Neuron (in vitro differentiated cells): ENCODE results near the gene TNS1.

Source experiments
- H2AFZ ChIP-seq: one replicate; pipeline ENCODE4 v1.6.1; 2013; ENCODE audit warnings: low read depth, mild to moderate bottlenecking, inconsistent platforms, low read length, moderate library complexity
- H3K27me3 ChIP-seq: one replicate; pipeline ENCODE4 v1.6.1; 2013; ENCODE audit warnings: low read length; ENCODE audit not compliant: insufficient read depth
- H3K36me3 ChIP-seq: one replicate; pipeline ENCODE4 v1.6.1; 2013; ENCODE audit warnings: low read length; ENCODE audit not compliant: insufficient read depth
- H3K4me1 ChIP-seq: one replicate; pipeline ENCODE4 v1.6.1; 2013; ENCODE audit warnings: low read length; ENCODE audit not compliant: insufficient read depth
- H3K4me3 ChIP-seq: 2 replicates; pipeline ENCODE4 v1.5.1; 2013; ENCODE audit warnings: mild to moderate bottlenecking, low read length, moderate library complexity
- H3K9me3 ChIP-seq: one replicate; pipeline ENCODE4 v1.6.1; 2013; ENCODE audit warnings: low read length

The TNS1 gene

DNA sequence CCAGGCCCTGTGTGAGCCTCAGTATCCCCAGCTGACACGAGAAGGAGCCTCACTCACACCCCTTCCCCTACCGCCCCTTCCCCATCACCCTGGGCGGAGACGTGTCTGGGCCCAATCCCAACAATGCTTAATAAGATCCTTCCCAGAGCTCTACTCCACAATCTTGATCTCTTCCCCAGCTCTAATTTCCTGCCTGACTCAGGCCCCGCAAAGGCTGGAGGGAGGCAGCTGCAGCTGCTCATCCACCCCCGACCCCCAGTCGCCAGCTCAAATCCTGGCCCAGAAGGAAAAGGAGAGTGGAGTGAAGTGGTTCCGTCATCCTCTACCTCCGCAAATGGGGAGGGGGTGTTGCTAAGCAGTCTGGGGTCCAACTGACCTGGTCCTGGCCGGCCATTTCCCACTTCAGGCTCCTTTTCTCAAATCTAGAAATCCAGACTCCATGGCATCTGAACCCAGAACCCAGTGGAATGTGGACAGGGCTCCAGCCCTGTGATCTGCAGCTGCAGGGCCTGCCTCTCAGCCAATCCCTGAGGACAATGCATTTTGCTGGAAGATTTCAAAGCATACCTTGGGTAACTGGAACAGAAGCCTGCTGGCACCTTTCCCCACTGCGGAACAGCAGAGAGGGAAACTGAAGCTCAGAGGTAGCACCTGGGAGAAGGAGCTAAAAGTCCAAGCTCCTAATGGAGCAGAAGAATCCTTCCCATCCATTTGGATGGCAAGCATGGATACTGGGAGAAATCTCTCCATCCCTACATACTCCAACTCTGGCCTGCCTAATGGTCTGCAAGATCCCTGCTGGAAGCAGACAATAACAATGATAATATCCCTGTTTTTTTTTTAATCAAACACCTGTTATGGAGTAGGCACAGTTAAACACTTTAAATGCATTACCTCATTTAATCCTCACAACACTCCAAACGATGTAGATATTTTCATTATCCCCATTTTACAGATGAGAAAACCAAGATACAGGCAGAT is 5.6 kb upstream of the TNS1 start:
- H2AFZ ChIP-seq, result no peak overlapping the region
- H3K27me3 ChIP-seq, result peaks cover 63% of the 10 kb centered on the region
- no peaks in the 10 kb centered on the region for H3K36me3 ChIP-seq
- no peaks in the 10 kb centered on the region for H3K9me3 ChIP-seq
- H3K4me1 ChIP-seq, result peaks cover 6% of the 10 kb centered on the region
- H3K4me3 ChIP-seq, result no peak overlapping the region

DNA sequence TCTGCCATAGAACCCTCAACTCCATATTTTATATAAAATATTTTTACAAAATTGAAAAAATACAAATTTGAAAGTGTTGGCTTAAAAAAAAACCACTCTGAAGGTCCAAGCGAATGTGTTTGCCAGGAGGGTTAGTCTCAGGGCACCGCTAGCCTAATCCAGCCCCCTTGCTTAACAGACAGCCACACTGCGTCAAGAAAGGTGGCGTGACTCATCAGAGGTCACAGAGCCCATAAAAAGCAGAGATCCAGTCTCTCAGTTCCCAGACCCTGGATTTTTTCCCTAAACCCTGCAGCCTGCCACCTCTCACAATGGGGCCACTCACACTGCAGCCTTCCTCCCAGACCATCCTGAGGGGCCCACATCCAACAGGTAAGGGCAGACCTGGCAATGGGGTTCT is 3.9 kb upstream of the TNS1 start:
- H3K27me3 ChIP-seq, result peaks cover 56% of the 10 kb centered on the region
- no peak overlapping the region for H2AFZ ChIP-seq
- no peaks in the 10 kb centered on the region for H3K9me3 ChIP-seq
- H3K4me1 ChIP-seq, result peaks cover 6% of the 10 kb centered on the region
- H3K36me3 ChIP-seq, result no peaks in the 10 kb centered on the region
- H3K4me3 ChIP-seq, result no peak overlapping the region

DNA sequence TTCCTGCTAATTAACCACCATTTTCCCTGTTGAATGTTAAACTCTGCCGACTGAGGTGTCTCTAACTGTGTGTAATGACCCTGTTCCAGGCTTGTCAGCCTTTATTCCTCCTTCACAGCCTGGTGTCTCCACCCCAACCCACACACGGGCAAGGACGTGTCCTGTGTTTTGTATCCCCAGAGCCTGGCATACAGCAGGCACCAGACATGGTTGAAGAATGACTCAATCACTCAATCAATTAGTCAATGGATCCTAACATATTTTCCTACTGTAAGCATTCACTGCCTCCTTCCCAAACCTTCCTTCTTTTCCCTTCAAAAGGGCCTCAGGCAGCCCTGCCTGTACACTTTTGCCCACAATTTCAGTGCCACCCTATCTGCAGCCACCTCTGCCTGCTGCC is 2.7 kb upstream of the TNS1 start:
- Histone ChIP-seq H3K4me1 (peaks cover under 1% of the 10 kb centered on the region), H2AFZ (no peak overlapping the region), H3K36me3 (no peaks in the 10 kb centered on the region), H3K4me3 (no peak overlapping the region), H3K27me3 (peaks cover 46% of the 10 kb centered on the region), H3K9me3 (no peaks in the 10 kb centered on the region)

DNA sequence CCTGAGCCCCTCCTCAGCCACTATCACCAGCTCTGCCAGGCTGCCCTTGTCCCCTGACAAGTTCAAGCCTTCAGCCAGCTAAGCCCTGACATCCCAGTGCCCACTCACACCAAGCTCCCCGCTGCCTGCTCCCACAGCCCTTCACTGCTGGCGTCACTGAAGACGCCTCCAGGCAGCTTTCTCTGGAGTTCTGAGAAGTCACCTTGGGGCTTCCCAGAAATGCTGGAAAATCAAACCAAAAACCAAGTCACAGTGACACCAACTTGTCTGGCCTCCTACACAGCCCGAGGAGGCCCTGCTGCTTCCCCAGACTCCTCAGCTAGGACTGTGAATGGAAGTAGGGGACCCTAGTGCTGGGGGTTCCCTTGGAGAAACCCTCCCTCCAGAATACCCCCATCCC is 2.2 kb upstream of the TNS1 start:
- Histone ChIP-seq H2AFZ (no peak overlapping the region), H3K36me3 (no peaks in the 10 kb centered on the region), H3K4me3 (no peak overlapping the region), H3K4me1 (no peaks in the 10 kb centered on the region), H3K27me3 (peaks cover 42% of the 10 kb centered on the region), H3K9me3 (no peaks in the 10 kb centered on the region)

DNA sequence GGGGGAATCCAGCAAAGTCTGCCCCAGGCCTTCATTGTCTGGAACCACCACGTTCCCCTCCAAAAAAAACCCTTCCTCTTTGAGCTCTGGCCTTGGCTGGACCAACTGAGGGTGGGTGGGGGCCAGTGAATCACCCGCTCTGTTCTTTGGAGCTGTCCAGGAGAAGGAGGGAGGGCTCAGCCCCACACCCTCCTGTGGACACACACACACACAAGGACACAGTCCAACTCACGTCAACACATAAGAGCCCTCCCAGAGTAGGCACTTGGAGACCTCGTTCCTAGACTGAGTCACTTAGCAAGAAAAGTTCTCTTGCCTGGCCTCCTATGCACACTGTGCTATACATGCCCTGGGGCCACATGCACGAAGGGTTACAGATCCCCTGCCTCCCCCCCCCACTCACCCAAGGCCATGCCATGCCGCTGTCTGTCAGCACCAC is 1.2 kb upstream of the TNS1 start:
- H3K27me3 ChIP-seq, result peaks cover 33% of the 10 kb centered on the region
- no peak overlapping the region for H2AFZ ChIP-seq
- no peaks in the 10 kb centered on the region for H3K9me3 ChIP-seq
- H3K4me3 ChIP-seq, result no peak overlapping the region
- H3K36me3 ChIP-seq, result no peaks in the 10 kb centered on the region
- no peaks in the 10 kb centered on the region for H3K4me1 ChIP-seq

DNA sequence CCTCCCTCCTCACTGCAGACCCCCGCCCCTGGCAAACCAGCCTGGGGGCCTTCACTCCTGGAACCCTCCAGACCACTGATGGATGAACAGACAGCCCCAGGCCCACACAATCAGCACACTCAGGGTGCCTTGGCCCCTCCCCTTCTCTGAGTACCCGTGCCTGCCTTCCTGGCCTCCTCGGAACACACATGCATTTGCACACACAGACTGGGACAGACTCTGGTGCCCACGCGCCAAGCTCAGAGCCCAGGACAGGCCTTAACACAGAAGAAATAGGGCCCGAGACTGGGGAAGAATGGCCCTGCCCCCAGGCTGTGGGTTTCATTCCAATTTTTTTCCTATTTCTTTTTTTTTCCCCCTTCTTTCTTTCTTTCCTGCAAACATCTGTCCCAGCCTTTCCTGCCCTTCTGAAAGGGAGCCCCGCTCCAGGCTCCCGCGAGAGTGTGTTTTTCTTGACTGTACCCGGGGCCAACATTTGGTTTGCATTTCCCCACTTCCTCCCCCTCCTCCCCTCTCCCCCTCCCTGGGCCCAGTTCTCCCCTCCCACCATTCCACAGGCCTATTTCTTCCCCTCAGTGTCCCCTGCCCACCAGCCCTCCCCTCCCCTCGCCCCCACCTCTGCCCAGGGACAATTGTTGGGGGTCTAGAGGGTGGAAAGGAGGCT is 618 bp upstream of the TNS1 start:
- Histone ChIP-seq H3K4me3 (no peak overlapping the region), H3K9me3 (no peaks in the 10 kb centered on the region), H3K27me3 (peaks cover 27% of the 10 kb centered on the region), H3K4me1 (no peaks in the 10 kb centered on the region), H2AFZ (no peak overlapping the region), H3K36me3 (no peaks in the 10 kb centered on the region)

DNA sequence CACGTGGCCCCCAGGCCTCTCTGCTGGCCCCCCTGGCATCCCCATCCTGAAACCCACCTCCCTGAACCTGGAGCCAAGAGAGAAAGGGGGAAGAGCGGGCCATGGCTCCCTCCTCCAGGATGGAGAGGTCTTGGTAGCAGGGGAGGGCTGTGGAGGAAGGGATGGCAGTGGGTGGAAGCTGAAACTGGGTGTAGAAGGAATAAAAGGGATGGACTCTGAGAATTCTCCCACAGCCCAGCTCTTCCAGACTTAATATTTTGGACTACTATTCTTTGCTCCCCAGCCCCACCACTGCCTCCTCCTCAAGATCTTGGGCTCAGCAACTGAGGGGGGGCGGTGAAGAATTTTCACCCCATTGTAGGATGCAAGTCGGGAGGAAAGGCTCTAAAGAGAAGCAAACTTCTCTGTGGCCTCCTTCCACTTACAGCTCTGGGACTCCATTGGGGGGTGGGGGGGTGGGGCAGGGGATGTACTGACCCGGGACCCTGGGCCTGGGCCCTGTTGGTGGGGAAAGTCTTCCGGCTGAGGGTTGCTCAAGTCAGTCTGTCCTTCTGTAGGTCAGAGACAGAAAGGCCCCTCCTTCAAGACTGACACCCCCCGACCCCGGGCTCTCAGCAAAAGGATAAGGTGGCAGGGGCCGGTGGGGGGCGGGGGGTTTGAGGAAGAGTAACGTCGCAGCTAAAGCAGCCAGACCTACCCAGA is 501 bp downstream of the TNS1 start:
- Histone ChIP-seq H3K27me3 (peaks cover 18% of the 10 kb centered on the region), H3K36me3 (no peaks in the 10 kb centered on the region), H3K4me1 (no peaks in the 10 kb centered on the region), H3K4me3 (no peak overlapping the region), H2AFZ (no peak overlapping the region), H3K9me3 (no peaks in the 10 kb centered on the region)

DNA sequence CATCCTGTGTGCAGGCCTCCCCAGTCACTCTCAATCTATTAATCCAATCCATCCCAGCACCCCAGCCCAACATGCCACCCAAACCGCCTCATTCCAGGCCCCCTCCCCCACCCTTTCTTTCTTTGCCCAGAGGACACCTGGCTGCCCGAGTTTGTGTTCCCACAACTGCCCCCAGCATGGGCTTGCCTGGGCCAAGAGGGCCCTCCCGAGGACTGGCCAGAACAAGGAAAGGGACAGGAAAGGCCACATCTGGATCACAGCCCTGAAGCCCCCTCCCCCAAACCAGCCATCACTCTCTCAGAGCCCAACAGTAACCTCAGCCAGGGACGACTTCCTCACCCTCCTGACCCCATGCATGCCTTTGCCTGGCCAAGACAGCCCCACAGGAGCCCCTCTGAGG is 1.2 kb downstream of the TNS1 start:
- H3K4me3 ChIP-seq, result no peak overlapping the region
- H3K36me3 ChIP-seq, result no peaks in the 10 kb centered on the region
- peaks cover 12% of the 10 kb centered on the region for H3K27me3 ChIP-seq
- no peaks in the 10 kb centered on the region for H3K4me1 ChIP-seq
- no peak overlapping the region for H2AFZ ChIP-seq
- H3K9me3 ChIP-seq, result no peaks in the 10 kb centered on the region

DNA sequence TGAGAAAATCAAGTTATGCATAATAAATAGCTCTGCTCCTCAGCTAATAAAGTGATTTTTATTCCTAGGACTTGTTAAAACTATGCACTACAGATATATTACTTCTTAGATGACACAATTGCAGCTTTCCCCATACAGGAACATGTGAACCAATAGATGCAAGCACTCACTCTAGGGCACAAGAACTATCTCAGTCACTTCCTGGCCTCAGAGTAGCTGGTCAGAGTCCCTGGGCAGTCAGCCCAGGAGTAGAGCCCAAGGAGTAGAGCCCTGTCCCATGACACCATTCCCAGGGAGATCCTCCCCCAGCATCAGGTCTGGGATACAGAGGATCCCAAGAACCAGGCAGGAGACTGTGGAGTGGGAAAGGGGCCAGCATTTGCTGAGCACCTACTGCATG is 2.7 kb downstream of the TNS1 start:
- Histone ChIP-seq H3K36me3 (no peaks in the 10 kb centered on the region), H3K27me3 (peaks cover 9% of the 10 kb centered on the region), H3K4me3 (no peak overlapping the region), H3K4me1 (no peaks in the 10 kb centered on the region), H2AFZ (no peak overlapping the region), H3K9me3 (no peaks in the 10 kb centered on the region)

DNA sequence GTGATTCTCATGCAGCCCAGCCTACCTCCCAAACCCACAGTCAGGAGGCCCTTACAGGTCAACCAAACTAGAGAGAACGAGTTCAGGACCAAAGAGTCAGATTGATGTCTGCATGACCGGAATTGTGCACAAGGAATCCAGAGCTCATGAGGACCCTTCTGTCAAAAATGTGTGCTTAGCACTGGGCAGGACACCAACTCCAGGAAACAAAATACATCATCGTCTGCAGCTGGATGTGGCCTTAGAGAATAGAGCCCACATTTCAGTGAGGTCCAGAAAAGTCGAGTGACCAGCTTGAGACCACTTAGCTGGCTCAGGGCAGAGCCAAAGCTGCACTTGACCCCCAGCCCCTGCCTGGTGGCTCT is 3.2 kb downstream of the TNS1 start:
- Histone ChIP-seq H2AFZ (no peak overlapping the region), H3K9me3 (no peaks in the 10 kb centered on the region), H3K27me3 (peaks cover 7% of the 10 kb centered on the region), H3K4me3 (no peak overlapping the region), H3K36me3 (no peaks in the 10 kb centered on the region), H3K4me1 (no peaks in the 10 kb centered on the region)

DNA sequence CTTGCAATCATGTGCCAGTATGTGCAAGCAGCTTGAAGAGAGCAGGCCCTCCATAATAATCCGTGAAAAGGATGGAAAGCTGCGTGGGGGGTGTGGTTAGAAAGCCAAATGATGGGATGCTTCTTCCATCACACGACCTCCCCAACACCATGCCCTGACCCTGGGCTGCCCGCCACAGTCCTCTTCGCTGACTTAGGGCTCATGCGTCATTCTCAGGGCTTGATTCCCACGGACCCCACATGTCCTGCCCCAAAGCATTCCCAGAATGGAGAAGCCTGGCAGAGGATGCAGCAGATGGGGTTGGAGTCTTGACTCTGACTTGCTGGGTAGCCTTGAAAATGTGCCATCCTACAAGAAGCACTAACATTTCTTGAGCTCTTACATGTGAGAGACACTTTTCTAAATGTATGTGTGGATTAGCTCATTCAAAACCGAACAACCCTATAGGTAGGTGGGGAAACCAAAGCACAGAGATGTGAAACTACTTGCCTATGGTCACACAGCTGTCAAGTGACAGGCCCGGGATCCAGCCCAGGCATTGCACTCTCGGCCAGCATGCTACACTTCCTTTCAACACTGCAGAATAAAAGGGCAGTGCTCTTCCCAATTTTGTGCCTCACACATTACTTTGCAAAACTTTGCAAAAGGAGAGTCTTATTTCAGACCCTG is 3.7 kb downstream of the TNS1 start:
- no peaks in the 10 kb centered on the region for H3K9me3 ChIP-seq
- no peaks in the 10 kb centered on the region for H3K4me1 ChIP-seq
- H2AFZ ChIP-seq, result no peak overlapping the region
- peaks cover 7% of the 10 kb centered on the region for H3K27me3 ChIP-seq
- H3K4me3 ChIP-seq, result no peak overlapping the region
- H3K36me3 ChIP-seq, result no peaks in the 10 kb centered on the region

DNA sequence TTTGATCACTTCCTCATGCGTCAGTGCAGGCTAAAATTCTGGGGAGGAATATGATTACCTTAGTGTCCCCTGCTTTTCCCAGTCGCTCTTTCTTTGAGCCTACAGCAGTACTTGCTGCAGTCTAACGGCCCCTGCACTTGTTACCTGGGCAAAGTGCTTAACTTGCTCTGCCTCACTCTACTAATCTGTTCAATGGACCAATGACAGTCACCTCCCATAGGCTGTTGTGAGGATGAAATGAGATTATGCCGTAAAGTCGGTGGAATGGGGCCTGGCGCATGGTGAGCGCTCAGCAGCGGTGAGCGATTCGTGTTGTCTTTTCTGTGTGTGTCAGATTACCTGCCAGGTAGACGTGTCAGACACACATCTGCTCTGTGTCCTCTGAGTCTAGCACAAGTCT is 5.3 kb downstream of the TNS1 start:
- no peak overlapping the region for H2AFZ ChIP-seq
- H3K4me3 ChIP-seq, result no peak overlapping the region
- no peaks in the 10 kb centered on the region for H3K4me1 ChIP-seq
- peaks cover 7% of the 10 kb centered on the region for H3K27me3 ChIP-seq
- no peaks in the 10 kb centered on the region for H3K9me3 ChIP-seq
- no peaks in the 10 kb centered on the region for H3K36me3 ChIP-seq

DNA sequence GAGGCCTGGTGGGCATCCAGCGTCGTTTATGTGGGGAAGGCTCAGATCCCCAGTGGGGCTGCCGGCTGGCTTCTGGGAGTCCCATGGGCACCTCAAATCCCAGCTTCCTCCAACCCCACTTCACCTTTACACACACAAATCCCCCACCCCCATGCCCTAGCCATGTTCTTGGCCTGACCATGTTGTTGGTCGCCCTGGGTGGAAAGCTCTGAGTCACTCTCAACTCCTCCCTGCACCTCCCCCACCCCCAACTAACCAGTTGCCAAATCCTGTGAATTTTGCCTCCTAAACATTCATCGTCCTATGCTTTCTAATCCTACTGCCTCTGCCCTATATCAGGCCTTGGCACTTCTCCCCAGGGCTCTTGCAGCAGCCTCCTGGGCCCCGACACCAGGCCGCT is 6.4 kb downstream of the TNS1 start:
- Histone ChIP-seq H3K4me1 (no peaks in the 10 kb centered on the region), H2AFZ (no peak overlapping the region), H3K4me3 (no peak overlapping the region), H3K36me3 (no peaks in the 10 kb centered on the region), H3K9me3 (no peaks in the 10 kb centered on the region), H3K27me3 (peaks cover under 1% of the 10 kb centered on the region)
